ENCODE data around the gene BCL6.
"Not testable (repeated sequence)": the region's sequence is repeated elsewhere in the genome, so short reads cannot be mapped to it uniquely, and the experiment has no call there.

Gene BCL6

GRCh38 chr3:187714404-187714979, 30.8 kb downstream of the BCL6 start:
- DNase-seq (ENCODE audit: low read depth in 2 of 2) = peak; percentile 17 to 37

GRCh38 chr3:187713504-187713903, 31.8 kb downstream of the BCL6 start:
- DNase-seq (ENCODE audit: low read depth in 2 of 2) = no peak

GRCh38 chr3:187709155-187709554, 36.1 kb downstream of the BCL6 start:
- no peak for DNase-seq (ENCODE audit: low read depth in 2 of 2)

- DNase-seq (ENCODE audit: low read depth in 2 of 2) = no peak
These were observed 36.6 kb downstream of the BCL6 start for GRCh38 chr3:187708696-187709095.

- no peak for DNase-seq (ENCODE audit: low read depth in 2 of 2)
These were observed 38.3 kb downstream of the BCL6 start for GRCh38 chr3:187706971-187707370.

GRCh38 chr3:187705164-187705563, 40.1 kb downstream of the BCL6 start:
- DNase-seq (ENCODE audit: low read depth in 2 of 2) = no peak

- no peak for DNase-seq (ENCODE audit: low read depth in 2 of 2)
These were observed 42.7 kb downstream of the BCL6 start, which contains the start of gene RTP2 for GRCh38 chr3:187702507-187703033. TSS of gene RTP2 (minus strand) at chr3:187702557. CDS start at chr3:187702128, 429 bp downstream.

GRCh38 chr3:187700249-187700648, 45.0 kb downstream of the BCL6 start:
- DNase-seq (ENCODE audit: low read depth in 2 of 2) = no peak

GRCh38 chr3:187698499-187699399, 46.5 kb downstream of the BCL6 start:
- no peak for DNase-seq (ENCODE audit: low read depth in 2 of 2)

- no peak for DNase-seq (ENCODE audit: low read depth in 2 of 2)
These were observed 49.2 kb downstream of the BCL6 start for GRCh38 chr3:187696021-187696420.

- DNase-seq (ENCODE audit: low read depth in 2 of 2) = no peak
These were observed 49.8 kb downstream of the BCL6 start for GRCh38 chr3:187695449-187695848.

- DNase-seq (ENCODE audit: low read depth in 2 of 2) = no peak
These were observed 50.5 kb downstream of the BCL6 start for GRCh38 chr3:187694801-187695200.

- DNase-seq (ENCODE audit: low read depth in 2 of 2) = no peak
These were observed 51.8 kb downstream of the BCL6 start for GRCh38 chr3:187693431-187693830.

GRCh38 chr3:187689984-187690383, 55.3 kb downstream of the BCL6 start:
- no peak for DNase-seq (ENCODE audit: low read depth in 2 of 2)

GRCh38 chr3:187686621-187687273, 58.5 kb downstream of the BCL6 start:
- no peak for DNase-seq (ENCODE audit: low read depth in 2 of 2)

GRCh38 chr3:187685948-187686347, 59.3 kb downstream of the BCL6 start:
- DNase-seq (ENCODE audit: low read depth in 2 of 2) = no peak

- DNase-seq (ENCODE audit: low read depth in 2 of 2) = no peak
These were observed 60.4 kb downstream of the BCL6 start for GRCh38 chr3:187684880-187685279.

- no peak for DNase-seq (ENCODE audit: low read depth in 2 of 2)
These were observed 60.8 kb downstream of the BCL6 start for GRCh38 chr3:187684444-187684843.

GRCh38 chr3:187681756-187682155, 63.5 kb downstream of the BCL6 start:
- not testable (repeated sequence) for DNase-seq (ENCODE audit: low read depth in 2 of 2)

GRCh38 chr3:187679638-187680396, 65.5 kb downstream of the BCL6 start:
- DNase-seq (ENCODE audit: low read depth in 2 of 2) = peak in 1 of 2 donors; percentile 23

- no peak for DNase-seq (ENCODE audit: low read depth in 2 of 2)
These were observed 66.5 kb downstream of the BCL6 start for GRCh38 chr3:187678726-187679268.
